ENCODE results near the gene RTP1. TPM values are rescaled to one million over a fixed set of nuclear protein-coding genes. Genes with fewer than 3 reads are reported as not detected.

RTP1 gene
- not detected for total RNA-seq
- not detected for polyA plus RNA-seq

GRCh38 chr3:187197335-187197649, at the start of gene RTP1:
Gene RTP1 (plus strand): TSS chr3:187197486. CDS start chr3:187197516, 30 bp downstream.
- Mint-ChIP-seq H3K4me1 (no peaks in the 10 kb centered on the region), H3K27ac (no peak within 1 kb of the TSS), H3K4me3 (no peak within 1 kb of the TSS), H3K9me3 (no peaks in the 10 kb centered on the region), H3K36me3 (no peaks in the 10 kb centered on the region), H3K27me3 (peaks cover 21 to 26% of the 10 kb centered on the region in 2 donors)
- Histone ChIP-seq H3K36me3 (ENCODE audit: insufficient read depth, low read length) (no peaks in the 10 kb centered on the region), H3K4me3 (ENCODE audit: low read length) (no peak within 1 kb of the TSS), H3K27me3 (ENCODE audit: insufficient read depth, low read length, poor library complexity, severe bottlenecking) (peaks cover 4% of the 10 kb centered on the region), H3K9me3 (ENCODE audit: low read length) (no peaks in the 10 kb centered on the region), H3K4me1 (ENCODE audit: insufficient read depth, low read length) (no peaks in the 10 kb centered on the region), H3K27ac (ENCODE audit: low read depth, low read length) (no peak within 1 kb of the TSS)
- ChIA-PET POLR2A (no interaction called here), CTCF (no interaction called here)
- no peak for DNase-seq

GRCh38 chr3:187150186-187150585, 47.1 kb upstream of the RTP1 start:
- Mint-ChIP-seq H3K4me3 (no peak overlapping the region), H3K27ac (peak overlapping the region in 1 of 8 donors; percentile 75), H3K4me1 (peaks cover 0 to 5% (median 4%) of the 10 kb centered on the region in 3 donors), H3K36me3 (peaks cover 1 to 12% (median 3%) of the 10 kb centered on the region in 3 donors), H3K9me3 (peaks cover 3 to 12% (median 9%) of the 10 kb centered on the region in 5 donors), H3K27me3 (peaks cover 19 to 25% of the 10 kb centered on the region in 2 donors)
- Histone ChIP-seq H3K4me1 (ENCODE audit: insufficient read depth, low read length) (no peaks in the 10 kb centered on the region), H3K4me3 (ENCODE audit: low read length) (no peak overlapping the region), H3K27ac (ENCODE audit: low read depth, low read length) (no peak overlapping the region), H3K36me3 (ENCODE audit: insufficient read depth, low read length) (no peaks in the 10 kb centered on the region), H3K9me3 (ENCODE audit: low read length) (no peaks in the 10 kb centered on the region), H3K27me3 (ENCODE audit: insufficient read depth, low read length, poor library complexity, severe bottlenecking) (no peaks in the 10 kb centered on the region)
- CTCF ChIA-PET: interaction anchor here (0.7 to 5.1 kb wide), 18 partner anchors 11 to 301 kb away, joined by 3 to 81 read pairs (median 4); partner anchors contain the start of gene RPL39L
- POLR2A ChIA-PET: interaction anchor here (1.0 to 1.3 kb wide), 2 partner anchors 11 to 37 kb away, joined by 4 to 5 read pairs; partner anchors contain the start of gene RPL39L
- no peak for DNase-seq

GRCh38 chr3:187150599-187150998, 46.7 kb upstream of the RTP1 start:
- no peak overlapping the region for H3K4me3 ChIP-seq (ENCODE audit: low read length)
- no peak overlapping the region for H3K27ac ChIP-seq (ENCODE audit: low read depth, low read length)
- POLR2A ChIA-PET: interaction anchor here (0.6 to 1.3 kb wide), 3 partner anchors 11 to 178 kb away, joined by 3 to 5 read pairs (median 4); partner anchors contain the start of gene RPL39L
- Mint-ChIP-seq H3K27me3 (peaks cover 19 to 27% of the 10 kb centered on the region in 2 donors), H3K4me1 (peaks cover 0 to 5% (median 4%) of the 10 kb centered on the region in 3 donors), H3K36me3 (peaks cover 1 to 9% (median 2%) of the 10 kb centered on the region in 3 donors), H3K4me3 (no peak overlapping the region), H3K9me3 (peaks cover 2 to 10% (median 6%) of the 10 kb centered on the region in 5 donors), H3K27ac (peak overlapping the region in 1 of 8 donors; percentile 54)
- peak; percentile 47 to 79 (median 56) for DNase-seq
- CTCF ChIA-PET: interaction anchor here (0.7 to 5.1 kb wide), 19 partner anchors 12 to 303 kb away, joined by 3 to 81 read pairs (median 4); partner anchors contain the start of gene RPL39L
- no peaks in the 10 kb centered on the region for H3K27me3 ChIP-seq (ENCODE audit: insufficient read depth, low read length, poor library complexity, severe bottlenecking)
- H3K4me1 ChIP-seq (ENCODE audit: insufficient read depth, low read length): no peaks in the 10 kb centered on the region
- no peaks in the 10 kb centered on the region for H3K9me3 ChIP-seq (ENCODE audit: low read length)
- no peaks in the 10 kb centered on the region for H3K36me3 ChIP-seq (ENCODE audit: insufficient read depth, low read length)

- H3K9me3 Mint-ChIP-seq: peaks cover 0 to 4% (median 2%) of the 10 kb centered on the region in 5 donors
- peak overlapping the region in 2 of 8 donors; percentile 1 to 78 for H3K27ac Mint-ChIP-seq
- Histone ChIP-seq H3K27ac (ENCODE audit: low read depth, low read length) (no peak overlapping the region), H3K4me1 (ENCODE audit: insufficient read depth, low read length) (no peaks in the 10 kb centered on the region), H3K4me3 (ENCODE audit: low read length) (no peak overlapping the region), H3K9me3 (ENCODE audit: low read length) (no peaks in the 10 kb centered on the region), H3K36me3 (ENCODE audit: insufficient read depth, low read length) (no peaks in the 10 kb centered on the region), H3K27me3 (ENCODE audit: insufficient read depth, low read length, poor library complexity, severe bottlenecking) (no peaks in the 10 kb centered on the region)
- peaks cover 8 to 13% of the 10 kb centered on the region in 2 donors for H3K27me3 Mint-ChIP-seq
- H3K36me3 Mint-ChIP-seq: peaks cover 0 to 2% (median 0%) of the 10 kb centered on the region in 3 donors
- POLR2A ChIA-PET: no interaction called here
- no peak overlapping the region for H3K4me3 Mint-ChIP-seq
- CTCF ChIA-PET: interaction anchor here (2.4 to 5.4 kb wide), 4 partner anchors 13 to 312 kb away, joined by 9 to 121 read pairs (median 31); partner anchors contain the start of gene RPL39L
- peaks cover 0 to 3% (median 3%) of the 10 kb centered on the region in 3 donors for H3K4me1 Mint-ChIP-seq
- DNase-seq: no peak
These were observed 35.7 kb upstream of the RTP1 start for GRCh38 chr3:187161556-187161955.

- Histone ChIP-seq H3K4me3 (ENCODE audit: low read length) (no peak overlapping the region), H3K9me3 (ENCODE audit: low read length) (no peaks in the 10 kb centered on the region), H3K4me1 (ENCODE audit: insufficient read depth, low read length) (no peaks in the 10 kb centered on the region), H3K36me3 (ENCODE audit: insufficient read depth, low read length) (no peaks in the 10 kb centered on the region), H3K27ac (ENCODE audit: low read depth, low read length) (no peak overlapping the region), H3K27me3 (ENCODE audit: insufficient read depth, low read length, poor library complexity, severe bottlenecking) (no peaks in the 10 kb centered on the region)
- peaks cover 8 to 13% of the 10 kb centered on the region in 2 donors for H3K27me3 Mint-ChIP-seq
- ChIA-PET CTCF (interaction anchor here (0.9 to 5.4 kb wide), 4 partner anchors 12 to 313 kb away, joined by 3 to 121 read pairs (median 46); partner anchors contain the start of gene RPL39L), POLR2A (no interaction called here)
- no peak overlapping the region for H3K27ac Mint-ChIP-seq
- H3K4me1 Mint-ChIP-seq: peaks cover 0 to 3% (median 3%) of the 10 kb centered on the region in 3 donors
- DNase-seq: no peak
- peaks cover 0 to 2% (median 0%) of the 10 kb centered on the region in 3 donors for H3K36me3 Mint-ChIP-seq
- H3K4me3 Mint-ChIP-seq: no peak overlapping the region
- H3K9me3 Mint-ChIP-seq: peaks cover 0 to 4% (median 2%) of the 10 kb centered on the region in 5 donors
These were observed 34.9 kb upstream of the RTP1 start for GRCh38 chr3:187162265-187162953.

GRCh38 chr3:187165144-187165543, 32.1 kb upstream of the RTP1 start:
- no peak overlapping the region for H3K27ac ChIP-seq (ENCODE audit: low read depth, low read length)
- H3K4me3 ChIP-seq (ENCODE audit: low read length): no peak overlapping the region
- H3K9me3 Mint-ChIP-seq: no peaks in the 10 kb centered on the region
- peak overlapping the region in 1 of 8 donors; percentile 77 for H3K27ac Mint-ChIP-seq
- DNase-seq: peak in 4 of 5 donors; percentile 18 to 66 (median 52)
- POLR2A ChIA-PET: interaction anchor here (0.6 to 1.4 kb wide), 4 partner anchors 26 to 393 kb away, joined by 3 to 7 read pairs (median 5); partner anchors contain the start of gene RPL39L
- CTCF ChIA-PET: interaction anchor here (0.9 to 5.4 kb wide), 24 partner anchors 9 to 338 kb away, joined by 3 to 121 read pairs (median 4); partner anchors contain the start of gene RPL39L
- H3K36me3 Mint-ChIP-seq: no peaks in the 10 kb centered on the region
- H3K4me1 ChIP-seq (ENCODE audit: insufficient read depth, low read length): peaks cover 4% of the 10 kb centered on the region
- no peaks in the 10 kb centered on the region for H3K27me3 ChIP-seq (ENCODE audit: insufficient read depth, low read length, poor library complexity, severe bottlenecking)
- peaks cover 8 to 13% of the 10 kb centered on the region in 2 donors for H3K27me3 Mint-ChIP-seq
- no peak overlapping the region for H3K4me3 Mint-ChIP-seq
- H3K9me3 ChIP-seq (ENCODE audit: low read length): no peaks in the 10 kb centered on the region
- peaks cover 3% of the 10 kb centered on the region in 3 donors for H3K4me1 Mint-ChIP-seq
- no peaks in the 10 kb centered on the region for H3K36me3 ChIP-seq (ENCODE audit: insufficient read depth, low read length)

GRCh38 chr3:187166750-187167149, 30.5 kb upstream of the RTP1 start:
- H3K4me1 ChIP-seq (ENCODE audit: insufficient read depth, low read length): peaks cover 4% of the 10 kb centered on the region
- Mint-ChIP-seq H3K9me3 (no peaks in the 10 kb centered on the region), H3K4me3 (peak overlapping the region in 1 of 7 donors; percentile 17), H3K27ac (no peak overlapping the region), H3K27me3 (peaks cover 8 to 11% of the 10 kb centered on the region in 2 donors), H3K36me3 (no peaks in the 10 kb centered on the region), H3K4me1 (peaks cover 3 to 4% (median 3%) of the 10 kb centered on the region in 3 donors)
- H3K4me3 ChIP-seq (ENCODE audit: low read length): no peak overlapping the region
- no peaks in the 10 kb centered on the region for H3K36me3 ChIP-seq (ENCODE audit: insufficient read depth, low read length)
- no peaks in the 10 kb centered on the region for H3K9me3 ChIP-seq (ENCODE audit: low read length)
- no peaks in the 10 kb centered on the region for H3K27me3 ChIP-seq (ENCODE audit: insufficient read depth, low read length, poor library complexity, severe bottlenecking)
- no peak for DNase-seq
- no peak overlapping the region for H3K27ac ChIP-seq (ENCODE audit: low read depth, low read length)
- ChIA-PET CTCF (interaction anchor here (0.9 to 5.4 kb wide), 5 partner anchors 17 to 317 kb away, joined by 4 to 121 read pairs (median 5); partner anchors contain the start of gene RPL39L), POLR2A (no interaction called here)

GRCh38 chr3:187167777-187168176, 29.5 kb upstream of the RTP1 start:
- no peak for DNase-seq
- ChIA-PET CTCF (interaction anchor here (1.5 to 2.7 kb wide), 2 partner anchors 55 to 318 kb away, joined by 5 to 9 read pairs; no protein-coding TSS in a partner anchor), POLR2A (no interaction called here)
- H3K27me3 Mint-ChIP-seq: peaks cover 6 to 11% of the 10 kb centered on the region in 2 donors
- no peaks in the 10 kb centered on the region for H3K9me3 Mint-ChIP-seq
- H3K4me3 Mint-ChIP-seq: no peak overlapping the region
- peaks cover 3 to 4% (median 3%) of the 10 kb centered on the region in 3 donors for H3K4me1 Mint-ChIP-seq
- Histone ChIP-seq H3K27me3 (ENCODE audit: insufficient read depth, low read length, poor library complexity, severe bottlenecking) (no peaks in the 10 kb centered on the region), H3K4me1 (ENCODE audit: insufficient read depth, low read length) (peaks cover 4% of the 10 kb centered on the region), H3K4me3 (ENCODE audit: low read length) (no peak overlapping the region), H3K9me3 (ENCODE audit: low read length) (no peaks in the 10 kb centered on the region), H3K27ac (ENCODE audit: low read depth, low read length) (no peak overlapping the region), H3K36me3 (ENCODE audit: insufficient read depth, low read length) (no peaks in the 10 kb centered on the region)
- no peaks in the 10 kb centered on the region for H3K36me3 Mint-ChIP-seq
- H3K27ac Mint-ChIP-seq: no peak overlapping the region

Measured in CD8-positive, alpha-beta memory T cell (primary cell).